Vagina (tissue), 2 donors: ENCODE measurements around the gene JADE2. TPM values are rescaled to one million over a fixed set of nuclear protein-coding genes. Genes with fewer than 3 reads are reported as not detected.

ENCODE experiments used
- DNase-seq, 2 donors: peaks; one replicate each; pipeline ENCODE4 v3.0.0-alpha.2; 2017; ENCODE audit errors: extremely low spot score in 2 of 2
- H3K27ac ChIP-seq: fragments of 200-600 bp; sonication (generic); one replicate; pipeline ENCODE4 v1.5.1; 2019
- H3K27me3 ChIP-seq: fragments of 200-600 bp; sonication (generic); one replicate; pipeline ENCODE4 v1.5.1; 2019
- H3K36me3 ChIP-seq, 2 donors: fragments of 200-600 bp; sonication (generic); one replicate each; pipeline ENCODE4 v1.5.1; 2017 to 2019
- H3K4me1 ChIP-seq: fragments of 200-600 bp; sonication (generic); one replicate; pipeline ENCODE4 v1.5.1; 2019
- H3K4me3 ChIP-seq, 2 donors: fragments of 200-600 bp; sonication (generic); 1 replicate in 1 of 2; 2 replicates in 1 of 2; pipeline ENCODE4 v1.5.1; 2016 to 2019
- H3K9me3 ChIP-seq: fragments of 200-600 bp; sonication (generic); one replicate; pipeline ENCODE4 v1.5.1; 2019
- POLR2A ChIP-seq, 2 donors: fragments of 450-650 bp; IDR thresholded peaks; one replicate each; pipeline ENCODE4 v1.6.1; 2017; ENCODE audit warnings: antibody characterized with exemption in 2 of 2, mild to moderate bottlenecking in 2 of 2, moderate library complexity in 2 of 2
- POLR2AphosphoS5 ChIP-seq, 2 donors: sonication (generic); formaldehyde crosslinking; IDR thresholded peaks; one replicate each; pipeline ENCODE4 v1.9.0; 2017; ENCODE audit warnings: antibody characterized with exemption in 2 of 2, mild to moderate bottlenecking in 2 of 2, low read depth in 1 of 2; ENCODE audit not compliant: insufficient read depth in 1 of 2
- intact Hi-C: fragments of 100-400 bp; cut with DNase I; formaldehyde crosslinking; loops from one replicate; pipeline ENCODE4 v1.15.1; 2023
- total RNA-seq: library from RNA; depleted of rRNA; stranded (reverse); fragments of >200 nt; gene quantifications from one replicate; pipeline ENCODE4 v1.2.3, GENCODE V29; 2016
- TF ChIP-seq, protein P1 (sequence below), 3 experiments: fragments of 450-650 bp in 2 of 3; fragments of 200-600 bp in 1 of 3; sonication (generic) in 1 of 3; IDR thresholded peaks; one replicate each; pipeline ENCODE4 v1.5.1; 2017 to 2019; ENCODE audit warnings: antibody characterized with exemption in 3 of 3, mild to moderate bottlenecking in 2 of 3, moderate library complexity in 2 of 3

Gene JADE2
- total RNA-seq, 1 donor from 2014 or later = 35.4 TPM

DNA sequence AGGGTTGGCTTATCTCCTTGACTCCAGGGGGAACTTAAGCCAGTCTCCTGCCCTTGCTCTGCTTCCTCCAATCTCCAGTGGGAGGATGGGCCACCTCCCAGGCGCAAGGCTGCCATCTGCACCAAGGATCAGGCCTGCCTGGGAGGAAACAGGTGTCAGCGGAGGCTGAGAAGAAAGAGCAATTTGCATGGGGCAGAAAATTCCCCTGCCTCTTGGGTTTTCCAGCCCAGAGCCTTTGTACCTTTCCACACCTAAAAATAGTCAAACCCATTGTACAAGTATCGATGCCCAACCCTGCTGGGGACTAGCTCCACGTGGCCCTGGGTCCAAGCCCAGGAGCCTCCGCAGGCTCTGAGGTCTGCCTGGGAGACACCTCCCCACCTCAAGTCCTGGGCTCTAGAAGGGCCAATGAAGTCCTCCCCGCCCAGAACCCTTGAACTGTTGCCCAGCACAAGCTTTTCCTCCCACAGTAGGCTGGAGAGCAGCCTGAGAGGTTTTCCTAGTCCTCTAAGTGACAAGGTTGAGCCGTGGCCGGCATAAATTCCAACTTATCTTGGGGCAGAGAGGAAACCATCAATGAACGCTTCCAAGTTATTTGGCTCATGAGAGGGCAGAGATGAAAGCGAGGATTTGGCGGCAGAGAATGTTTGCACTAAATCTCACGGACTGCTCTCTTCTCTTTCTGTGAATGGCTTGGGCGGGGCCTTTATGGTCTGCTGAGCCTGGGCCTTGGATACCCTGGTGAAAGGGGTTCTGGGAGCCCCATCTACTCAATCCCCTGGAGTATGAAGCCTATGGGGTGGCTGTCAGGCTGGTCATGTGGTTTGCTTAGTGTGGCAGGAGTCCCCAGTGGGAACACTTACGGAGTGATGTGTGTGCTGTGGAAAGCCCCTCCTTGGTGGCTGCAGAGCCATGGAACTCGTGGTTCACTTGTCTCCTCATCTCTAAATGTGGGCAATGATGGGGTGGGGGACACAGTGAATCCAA, 15.6 kb downstream of the JADE2 start:
- intact Hi-C loops = no loop called here
- H3K27ac ChIP-seq = no peak overlapping the region
- H3K27me3 ChIP-seq = no peaks in the 10 kb centered on the region
- peaks cover 39% of the 10 kb centered on the region for H3K4me1 ChIP-seq
- H3K36me3 ChIP-seq = peaks cover 0 to 51% of the 10 kb centered on the region in 2 donors
- TF ChIP-seq POLR2AphosphoS5 (IDR thresholded peaks at IDR 0.05; ENCODE audit: insufficient read depth in 1 of 2, low read depth in 1 of 2) (no peak), POLR2A (IDR thresholded peaks at IDR 0.05) (no peak)
- TF ChIP-seq, protein P1, sequence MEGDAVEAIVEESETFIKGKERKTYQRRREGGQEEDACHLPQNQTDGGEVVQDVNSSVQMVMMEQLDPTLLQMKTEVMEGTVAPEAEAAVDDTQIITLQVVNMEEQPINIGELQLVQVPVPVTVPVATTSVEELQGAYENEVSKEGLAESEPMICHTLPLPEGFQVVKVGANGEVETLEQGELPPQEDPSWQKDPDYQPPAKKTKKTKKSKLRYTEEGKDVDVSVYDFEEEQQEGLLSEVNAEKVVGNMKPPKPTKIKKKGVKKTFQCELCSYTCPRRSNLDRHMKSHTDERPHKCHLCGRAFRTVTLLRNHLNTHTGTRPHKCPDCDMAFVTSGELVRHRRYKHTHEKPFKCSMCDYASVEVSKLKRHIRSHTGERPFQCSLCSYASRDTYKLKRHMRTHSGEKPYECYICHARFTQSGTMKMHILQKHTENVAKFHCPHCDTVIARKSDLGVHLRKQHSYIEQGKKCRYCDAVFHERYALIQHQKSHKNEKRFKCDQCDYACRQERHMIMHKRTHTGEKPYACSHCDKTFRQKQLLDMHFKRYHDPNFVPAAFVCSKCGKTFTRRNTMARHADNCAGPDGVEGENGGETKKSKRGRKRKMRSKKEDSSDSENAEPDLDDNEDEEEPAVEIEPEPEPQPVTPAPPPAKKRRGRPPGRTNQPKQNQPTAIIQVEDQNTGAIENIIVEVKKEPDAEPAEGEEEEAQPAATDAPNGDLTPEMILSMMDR (IDR thresholded peaks at IDR 0.05) = no peak
- no peak overlapping the region for H3K4me3 ChIP-seq
- H3K9me3 ChIP-seq = no peaks in the 10 kb centered on the region
- DNase-seq = no peak

DNA sequence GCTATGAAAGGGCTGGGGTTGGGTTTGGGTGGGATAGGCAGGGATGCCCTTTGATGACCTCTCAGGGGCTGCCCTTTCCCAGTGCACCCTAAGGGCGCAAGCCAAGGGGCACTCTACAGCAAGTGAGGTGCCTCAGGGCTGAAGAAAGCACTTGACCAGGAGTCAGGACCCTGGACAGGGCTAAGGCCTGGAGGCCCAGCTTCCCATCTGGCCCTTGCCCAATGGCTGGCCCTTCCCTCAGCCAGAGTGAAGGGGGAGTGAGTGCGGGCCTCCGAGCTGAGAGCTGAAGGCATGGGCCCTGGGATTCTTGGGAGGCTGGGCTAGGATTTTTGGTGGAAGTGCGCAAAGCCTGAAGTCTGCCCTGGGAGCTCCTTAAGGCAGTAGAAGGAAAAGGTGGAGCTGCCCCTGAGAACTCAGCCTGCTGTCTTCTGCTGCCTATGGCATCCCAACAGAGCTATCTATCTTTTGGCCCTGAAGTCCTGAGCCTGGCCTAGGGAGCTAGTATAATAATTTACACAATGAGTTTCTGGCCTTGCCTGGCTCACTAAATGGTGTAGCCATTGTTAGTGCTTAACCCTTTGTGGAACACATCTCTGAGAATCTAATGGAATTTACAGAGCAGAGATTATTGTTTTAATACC, 16.4 kb downstream of the JADE2 start:
- no peak overlapping the region for H3K4me3 ChIP-seq
- peaks cover 39% of the 10 kb centered on the region for H3K4me1 ChIP-seq
- intact Hi-C loops = no loop called here
- DNase-seq = no peak
- no peaks in the 10 kb centered on the region for H3K9me3 ChIP-seq
- no peaks in the 10 kb centered on the region for H3K27me3 ChIP-seq
- TF ChIP-seq, protein P1 (IDR thresholded peaks at IDR 0.05) = no peak
- TF ChIP-seq POLR2AphosphoS5 (IDR thresholded peaks at IDR 0.05; ENCODE audit: insufficient read depth in 1 of 2, low read depth in 1 of 2) (no peak), POLR2A (IDR thresholded peaks at IDR 0.05) (no peak)
- H3K36me3 ChIP-seq = peaks cover 0 to 43% of the 10 kb centered on the region in 2 donors
- no peak overlapping the region for H3K27ac ChIP-seq

- DNase-seq = no peak
- Histone ChIP-seq H3K27ac (no peak overlapping the region), H3K4me1 (peaks cover 56% of the 10 kb centered on the region), H3K4me3 (no peak overlapping the region), H3K27me3 (no peaks in the 10 kb centered on the region), H3K9me3 (no peaks in the 10 kb centered on the region), H3K36me3 (peaks cover 0 to 23% of the 10 kb centered on the region in 2 donors)
- TF ChIP-seq POLR2AphosphoS5 (IDR thresholded peaks at IDR 0.05; ENCODE audit: insufficient read depth in 1 of 2, low read depth in 1 of 2) = no peak
- TF ChIP-seq, protein P1 (IDR thresholded peaks at IDR 0.05) = no peak
- TF ChIP-seq POLR2A (IDR thresholded peaks at IDR 0.05) = no peak
- intact Hi-C loops = no loop called here
These were observed 18.5 kb downstream of the JADE2 start for GRCh38 chr5:134543820-134544614.

DNA sequence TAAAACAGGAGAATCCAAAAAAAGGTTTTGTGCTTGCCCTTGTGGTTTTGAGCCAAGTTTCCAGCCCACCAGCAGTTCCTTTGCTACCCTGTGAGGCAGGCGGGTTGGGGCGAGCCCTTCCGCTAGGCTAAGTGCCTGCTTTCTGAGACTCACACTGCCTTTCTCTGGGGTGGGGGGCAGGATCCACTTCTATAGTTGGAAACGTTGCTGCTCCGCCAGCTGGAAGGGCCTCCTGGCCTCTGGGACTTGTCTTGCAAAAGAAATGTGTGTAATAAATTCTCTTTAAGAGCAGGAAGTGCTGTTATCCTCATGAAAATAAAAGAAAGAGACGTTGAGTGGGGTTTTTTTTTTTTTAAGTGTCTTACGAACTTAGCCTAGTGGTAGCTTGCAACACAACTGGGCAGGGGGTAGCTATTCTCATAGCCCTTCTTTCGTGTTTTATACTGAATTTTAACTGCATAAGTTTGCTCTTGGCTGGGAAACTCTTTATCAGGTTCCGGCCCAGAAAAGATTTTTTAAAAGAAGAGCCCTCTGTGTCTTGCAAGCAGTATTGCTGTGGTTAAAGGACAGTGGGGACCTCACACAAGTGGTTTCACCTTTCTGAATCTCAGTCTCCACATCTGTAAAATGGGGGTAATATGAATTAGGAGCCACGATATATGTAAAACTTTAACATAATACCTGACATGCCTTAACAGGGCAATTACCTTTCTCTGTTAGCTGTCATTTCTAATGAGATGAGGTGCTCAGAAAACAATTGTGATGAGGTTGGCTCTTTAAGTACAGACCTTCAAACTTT, 19.8 kb downstream of the JADE2 start:
- Histone ChIP-seq H3K27me3 (no peaks in the 10 kb centered on the region), H3K27ac (peak overlapping the region; percentile 56), H3K36me3 (peaks cover 0 to 18% of the 10 kb centered on the region in 2 donors), H3K9me3 (no peaks in the 10 kb centered on the region), H3K4me1 (peaks cover 66% of the 10 kb centered on the region), H3K4me3 (no peak overlapping the region)
- intact Hi-C loops = no loop called here
- peak; percentile 54 to 78 for TF ChIP-seq POLR2AphosphoS5 (IDR thresholded peaks at IDR 0.05; ENCODE audit: insufficient read depth in 1 of 2, low read depth in 1 of 2)
- TF ChIP-seq POLR2A (IDR thresholded peaks at IDR 0.05) = no peak
- DNase-seq = no peak
